IPS-20b (cell line): ENCODE results near the gene TRIM32.

Experiments
- H3K27ac ChIP-seq: one replicate; pipeline ENCODE4 v1.5.1; 2013; ENCODE audit warnings: low read length
- H3K27me3 ChIP-seq: 2 replicates; pipeline ENCODE4 v1.6.1; 2013; ENCODE audit warnings: mild to moderate bottlenecking, low read length, inconsistent platforms; ENCODE audit not compliant: insufficient read depth
- H3K36me3 ChIP-seq: 2 replicates; pipeline ENCODE4 v1.6.1; 2013; ENCODE audit warnings: low read depth, mild to moderate bottlenecking, inconsistent platforms, low read length, moderate library complexity; ENCODE audit not compliant: insufficient read depth
- H3K4me1 ChIP-seq: 2 replicates; pipeline ENCODE4 v1.6.1; 2013; ENCODE audit warnings: mild to moderate bottlenecking, control low read depth, inconsistent platforms, low read length, moderate library complexity; ENCODE audit not compliant: insufficient read depth
- H3K4me3 ChIP-seq: 2 replicates; pipeline ENCODE4 v1.5.1; 2013; ENCODE audit warnings: mild to moderate bottlenecking, low read length, inconsistent platforms
- H3K9ac ChIP-seq: 2 replicates; pipeline ENCODE4 v1.6.1; 2013; ENCODE audit warnings: low read depth, mild to moderate bottlenecking, inconsistent platforms, low read length, moderate library complexity
- H3K9me3 ChIP-seq: 2 replicates; pipeline ENCODE4 v1.6.1; 2013; ENCODE audit warnings: mild to moderate bottlenecking, low read depth, low read length, inconsistent platforms; ENCODE audit not compliant: insufficient read depth

The TRIM32 gene

DNA sequence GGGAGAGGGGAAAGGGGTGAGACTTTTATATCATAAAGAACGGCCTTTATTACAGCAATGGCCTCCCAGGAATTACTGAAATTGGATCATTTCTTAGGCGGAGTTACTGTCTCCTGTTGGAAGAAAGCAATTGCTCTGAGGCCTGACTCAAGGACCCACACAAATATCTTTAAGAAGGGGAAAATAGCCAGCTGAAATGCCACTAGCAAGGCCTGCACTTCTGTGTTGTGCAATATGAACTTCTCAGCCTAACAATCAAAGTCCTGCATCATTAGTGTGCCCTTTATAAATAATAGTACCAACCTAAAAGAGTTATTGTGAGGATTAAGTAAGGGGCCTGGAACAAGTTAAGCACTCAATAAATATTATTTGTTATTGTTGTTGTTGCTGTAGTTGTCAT lies 30.1 kb upstream of the TRIM32 start:
- no peak overlapping the region for H3K9ac ChIP-seq
- no peaks in the 10 kb centered on the region for H3K27me3 ChIP-seq
- no peak overlapping the region for H3K27ac ChIP-seq
- no peaks in the 10 kb centered on the region for H3K9me3 ChIP-seq
- H3K4me1 ChIP-seq = peaks cover 4% of the 10 kb centered on the region; the same call in 1 of the 2 replicates
- H3K36me3 ChIP-seq = no peaks in the 10 kb centered on the region
- no peak overlapping the region for H3K4me3 ChIP-seq

DNA sequence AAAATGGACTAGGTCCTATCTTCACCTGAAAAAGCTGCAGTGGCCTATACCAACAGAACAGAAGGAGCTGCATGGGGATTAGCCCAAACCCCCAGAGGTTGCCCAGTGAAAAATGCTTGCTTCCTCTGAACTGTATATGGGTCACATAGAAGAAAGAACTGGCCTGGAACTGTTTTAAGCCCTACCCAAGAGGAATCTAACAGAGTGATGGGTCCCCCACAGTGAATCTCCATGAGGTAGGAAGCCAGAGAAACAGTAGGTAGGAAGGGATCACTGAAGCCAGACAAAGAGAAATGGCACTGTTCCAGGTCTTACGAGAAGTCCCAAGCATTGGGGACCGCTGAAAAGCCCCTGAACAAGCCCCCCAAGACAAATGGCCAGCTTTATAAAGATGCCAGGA lies 28.8 kb upstream of the TRIM32 start:
- H3K9me3 ChIP-seq = no peaks in the 10 kb centered on the region
- no peak overlapping the region for H3K27ac ChIP-seq
- peaks cover 4% of the 10 kb centered on the region; the same call in 1 of the 2 replicates for H3K4me1 ChIP-seq
- no peak overlapping the region for H3K9ac ChIP-seq
- no peaks in the 10 kb centered on the region for H3K27me3 ChIP-seq
- H3K36me3 ChIP-seq = no peaks in the 10 kb centered on the region
- no peak overlapping the region for H3K4me3 ChIP-seq

DNA sequence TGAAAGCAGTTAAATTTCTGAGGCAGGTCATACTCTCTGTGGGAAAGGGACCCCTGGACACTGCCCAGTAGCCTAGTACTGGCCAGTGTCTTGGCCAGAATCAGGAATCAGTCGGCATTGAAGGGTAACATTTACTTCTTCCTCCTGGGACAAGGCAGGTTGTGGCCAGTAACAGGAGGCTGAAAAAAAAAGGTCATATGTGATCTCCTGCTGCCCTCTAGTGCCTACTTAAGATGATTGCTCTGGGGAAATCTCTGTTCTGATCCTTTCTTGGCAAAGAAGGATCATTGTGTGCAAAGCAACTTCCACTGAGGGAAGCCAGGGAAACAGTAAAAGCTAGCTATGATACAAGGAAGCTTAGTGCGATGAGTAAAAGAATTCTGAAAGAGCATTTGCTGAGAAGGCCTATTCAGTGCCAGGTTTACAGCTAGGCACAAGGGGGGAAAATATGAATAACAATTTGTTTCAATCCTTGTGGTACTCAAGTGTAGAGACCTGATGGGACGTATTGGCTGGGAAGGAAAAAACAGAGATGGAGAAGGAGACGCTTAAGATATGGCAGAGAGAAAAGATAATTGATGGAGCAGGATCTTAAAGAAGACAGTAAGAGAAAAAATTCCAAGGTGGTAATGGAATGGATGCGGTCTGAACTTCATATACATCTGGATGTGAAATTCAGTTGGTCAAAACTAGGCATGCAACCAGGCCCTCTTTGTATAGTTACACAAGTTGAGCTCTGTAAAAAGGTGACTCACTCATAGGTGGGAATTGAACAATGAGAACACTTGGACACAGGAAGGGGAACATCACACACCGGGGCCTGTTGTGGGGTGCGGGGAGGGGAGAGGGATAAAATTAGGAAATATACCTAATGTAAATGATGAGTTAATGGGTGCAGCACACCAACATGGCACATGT lies 25.8 kb upstream of the TRIM32 start:
- H3K27ac ChIP-seq = no peak overlapping the region
- peaks cover 4% of the 10 kb centered on the region; the same call in 1 of the 2 replicates for H3K4me1 ChIP-seq

DNA sequence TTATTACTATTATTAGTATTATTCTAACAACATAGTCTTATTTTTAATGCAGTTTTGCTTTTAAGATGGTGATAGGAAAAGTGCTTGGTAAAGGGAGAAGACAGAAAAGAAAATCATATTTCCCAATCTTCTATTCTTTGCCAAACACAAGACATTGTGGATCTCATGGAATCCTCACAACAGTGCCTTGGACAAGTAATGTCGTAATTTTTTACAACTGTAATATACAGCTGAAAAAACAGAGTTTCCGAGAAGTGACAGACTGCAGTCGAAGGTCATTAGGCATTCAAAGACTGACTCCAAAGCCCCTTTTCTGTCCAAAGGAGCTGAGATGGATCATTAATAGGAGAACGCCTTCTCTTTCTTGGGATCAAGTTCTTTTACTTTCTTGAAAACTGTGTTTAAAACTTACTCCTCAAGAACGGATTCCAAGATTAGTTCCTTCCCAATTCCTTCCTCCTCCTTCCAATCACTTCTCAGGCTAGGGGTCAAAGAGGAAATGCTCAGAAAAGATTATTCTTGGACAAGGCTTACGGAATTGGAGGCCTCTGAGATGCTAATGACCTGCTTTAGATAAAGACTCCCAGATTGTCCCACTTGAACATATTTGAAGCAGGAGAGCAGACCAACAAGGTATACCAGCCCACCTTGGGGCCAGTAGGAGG lies 24.3 kb upstream of the TRIM32 start:
- Histone ChIP-seq H3K9ac (no peak overlapping the region), H3K4me3 (no peak overlapping the region), H3K4me1 (peaks cover 4% of the 10 kb centered on the region; the same call in 1 of the 2 replicates), H3K9me3 (no peaks in the 10 kb centered on the region), H3K36me3 (no peaks in the 10 kb centered on the region), H3K27ac (no peak overlapping the region), H3K27me3 (no peaks in the 10 kb centered on the region)

More for the DNA sequence above, 25.8 kb upstream of the TRIM32 start:
- Histone ChIP-seq H3K36me3 (no peaks in the 10 kb centered on the region), H3K9me3 (no peaks in the 10 kb centered on the region), H3K27me3 (no peaks in the 10 kb centered on the region), H3K4me3 (no peak overlapping the region), H3K9ac (no peak overlapping the region)

DNA sequence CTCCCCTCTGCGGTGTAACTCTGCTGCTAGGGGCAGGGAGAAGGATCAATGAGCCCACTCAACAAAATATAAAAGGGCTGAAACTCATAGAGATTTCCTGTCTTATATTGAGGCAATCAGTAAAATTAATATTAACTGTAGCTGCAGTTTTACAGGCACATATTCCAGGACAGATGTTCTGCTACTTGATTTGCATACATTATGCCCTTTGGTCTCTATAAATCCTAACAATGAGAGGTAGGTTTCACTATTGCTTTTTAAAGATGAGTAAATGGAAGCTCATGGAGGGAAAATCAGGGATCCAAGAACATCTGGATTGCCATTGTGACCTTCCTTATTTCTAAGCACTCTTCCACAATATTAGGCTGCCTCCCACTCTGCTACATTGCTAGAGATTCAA lies 23.5 kb upstream of the TRIM32 start:
- H3K9ac ChIP-seq = no peak overlapping the region
- no peaks in the 10 kb centered on the region for H3K9me3 ChIP-seq
- H3K36me3 ChIP-seq = no peaks in the 10 kb centered on the region
- no peak overlapping the region for H3K4me3 ChIP-seq
- no peak overlapping the region for H3K27ac ChIP-seq
- H3K27me3 ChIP-seq = no peaks in the 10 kb centered on the region
- H3K4me1 ChIP-seq = no peaks in the 10 kb centered on the region; the same call in 1 of the 2 replicates

DNA sequence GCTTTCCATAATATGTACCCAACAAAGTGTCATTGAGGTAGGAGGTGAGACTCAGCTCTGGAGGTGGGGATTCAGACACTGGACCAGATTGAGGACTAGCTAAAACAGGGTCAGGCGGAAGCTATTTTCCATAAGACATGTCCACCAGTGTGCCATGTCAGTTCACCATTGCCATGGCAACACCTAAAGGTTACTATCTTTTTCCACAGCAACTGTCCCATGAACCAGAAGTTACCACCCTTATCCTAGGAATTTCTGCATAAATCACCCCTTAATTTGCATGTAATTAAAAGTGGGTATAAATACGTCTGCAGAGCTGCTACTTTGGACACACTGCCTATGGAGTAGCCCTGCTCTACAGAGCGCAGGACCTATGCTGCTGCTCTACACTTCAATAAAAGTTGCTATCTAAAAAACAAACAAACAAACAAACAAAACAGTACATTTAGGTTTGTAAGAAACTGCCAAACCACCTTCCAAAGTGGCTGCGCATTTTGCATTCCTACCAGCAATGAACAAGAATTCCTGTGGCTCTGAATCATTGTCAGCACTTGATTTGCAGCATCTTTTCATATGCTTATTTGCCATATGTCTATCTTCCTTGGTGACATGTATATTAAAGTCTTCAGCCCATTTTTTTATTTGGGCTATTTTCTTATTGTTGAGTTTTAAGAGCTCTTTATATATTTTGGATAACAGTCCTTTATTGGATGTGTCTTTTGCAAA lies 18.0 kb upstream of the TRIM32 start:
- no peaks in the 10 kb centered on the region for H3K4me1 ChIP-seq
- H3K27ac ChIP-seq = no peak overlapping the region

DNA sequence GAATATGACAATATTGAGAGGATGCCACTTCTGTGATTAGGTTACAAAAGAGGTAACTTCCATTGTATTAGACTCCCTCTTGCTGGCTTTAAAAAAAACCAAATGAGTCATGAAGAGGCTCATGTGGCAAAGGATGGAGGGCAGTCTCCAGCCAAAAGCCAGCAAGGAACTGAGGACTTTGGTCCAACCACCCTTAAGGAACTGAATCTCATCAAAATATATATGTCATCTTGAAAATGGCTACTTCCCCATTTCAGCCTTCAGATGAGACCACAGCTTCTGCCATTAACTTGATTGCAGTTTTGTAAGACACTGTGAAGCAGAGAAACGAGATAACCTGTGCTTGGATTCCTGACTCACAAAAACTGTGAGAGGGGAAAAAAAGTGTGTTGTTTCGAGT lies 15.5 kb upstream of the TRIM32 start:
- Histone ChIP-seq H3K9me3 (peaks cover 38% of the 10 kb centered on the region), H3K4me1 (no peaks in the 10 kb centered on the region)

More for the DNA sequence above, 18.0 kb upstream of the TRIM32 start:
- Histone ChIP-seq H3K27me3 (no peaks in the 10 kb centered on the region), H3K9ac (no peak overlapping the region), H3K9me3 (peaks cover 28% of the 10 kb centered on the region), H3K4me3 (no peak overlapping the region), H3K36me3 (no peaks in the 10 kb centered on the region)

DNA sequence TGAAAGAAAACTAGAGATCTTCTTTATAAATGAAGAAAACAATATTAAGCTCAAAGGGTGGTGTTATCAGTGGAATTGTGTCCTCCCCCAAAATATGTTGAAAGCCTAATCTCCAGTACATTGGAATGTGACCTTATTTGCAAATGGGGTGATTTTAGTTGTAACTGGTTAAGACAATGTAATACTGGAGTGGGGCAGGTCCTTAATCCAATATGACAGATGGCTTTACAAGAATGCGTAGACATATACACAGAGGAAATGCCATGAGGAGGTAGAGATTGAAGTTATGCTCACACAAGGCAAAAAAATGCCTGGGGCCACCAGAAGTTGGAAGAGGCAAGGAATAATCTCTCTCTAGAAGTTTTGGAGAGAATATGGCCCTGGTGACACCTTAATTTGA lies 13.7 kb upstream of the TRIM32 start:
- Histone ChIP-seq H3K4me3 (no peak overlapping the region), H3K9me3 (peaks cover 38% of the 10 kb centered on the region), H3K27ac (no peak overlapping the region), H3K27me3 (no peaks in the 10 kb centered on the region), H3K36me3 (no peaks in the 10 kb centered on the region), H3K4me1 (no peaks in the 10 kb centered on the region; the same call in 1 of the 2 replicates), H3K9ac (no peak overlapping the region)

More for the DNA sequence above, 15.5 kb upstream of the TRIM32 start:
- H3K9ac ChIP-seq = no peak overlapping the region
- H3K4me3 ChIP-seq = no peak overlapping the region
- no peaks in the 10 kb centered on the region for H3K27me3 ChIP-seq
- H3K27ac ChIP-seq = no peak overlapping the region
- H3K36me3 ChIP-seq = no peaks in the 10 kb centered on the region

DNA sequence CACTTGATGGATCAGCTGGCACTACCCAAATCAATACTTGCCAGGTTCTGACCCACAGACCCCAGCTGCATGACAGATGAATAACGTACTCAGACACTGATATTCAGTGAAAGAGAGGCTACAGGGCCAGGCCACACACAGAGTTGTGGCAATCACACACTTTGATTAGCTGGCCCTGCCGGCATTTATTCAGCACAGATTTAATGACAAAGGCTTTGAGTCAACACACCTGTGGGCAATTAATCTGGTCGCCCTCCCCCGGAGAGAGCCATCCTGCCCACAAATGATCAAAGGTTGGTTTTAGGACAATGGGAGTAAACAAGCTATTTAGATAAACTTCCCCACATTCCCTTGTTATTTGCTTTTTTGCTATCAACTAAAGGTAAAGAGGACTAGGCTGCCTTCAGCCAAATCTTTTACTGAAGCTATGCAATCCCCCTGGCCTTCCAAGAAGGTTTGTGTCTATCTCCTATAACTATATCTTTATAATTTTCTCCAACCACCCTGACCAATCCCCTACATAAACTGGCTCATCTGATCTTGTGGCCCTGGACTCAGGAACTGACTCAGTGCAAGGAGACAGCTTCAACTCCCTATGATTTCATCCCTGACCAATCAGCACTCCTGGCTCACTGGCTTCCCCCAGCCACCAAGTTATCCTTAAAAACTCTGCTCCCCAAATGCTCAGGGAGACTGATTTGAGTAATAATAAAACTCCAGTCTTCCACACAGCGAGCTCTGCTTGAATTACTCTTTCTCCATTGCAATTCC lies 12.7 kb upstream of the TRIM32 start:
- H3K27ac ChIP-seq = no peak overlapping the region
- no peaks in the 10 kb centered on the region for H3K36me3 ChIP-seq
- H3K4me3 ChIP-seq = no peak overlapping the region
- H3K9me3 ChIP-seq = peaks cover 38% of the 10 kb centered on the region
- no peaks in the 10 kb centered on the region for H3K27me3 ChIP-seq
- no peaks in the 10 kb centered on the region; the same call in 1 of the 2 replicates for H3K4me1 ChIP-seq
- no peak overlapping the region for H3K9ac ChIP-seq

DNA sequence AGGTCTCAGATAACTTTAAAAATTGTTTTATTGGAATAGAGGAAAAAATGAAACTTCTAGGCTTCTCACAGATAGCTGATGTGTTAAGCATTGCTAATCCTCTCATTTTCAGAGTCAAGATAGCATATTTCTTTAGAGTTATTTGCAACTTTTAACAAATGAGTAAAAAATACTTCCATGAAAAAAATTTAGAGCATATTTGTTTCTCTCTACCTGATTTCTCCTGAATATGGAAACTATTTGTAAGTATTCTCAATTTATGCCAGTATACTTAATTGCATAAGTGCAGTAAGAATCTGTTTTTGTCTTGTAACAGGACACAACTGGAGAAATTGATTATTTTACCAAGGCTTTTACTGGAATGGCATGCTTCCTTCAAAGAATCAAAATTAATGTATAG lies 3.6 kb upstream of the TRIM32 start:
- H3K36me3 ChIP-seq = no peaks in the 10 kb centered on the region
- no peak overlapping the region for H3K9ac ChIP-seq
- no peak overlapping the region for H3K27ac ChIP-seq
- H3K27me3 ChIP-seq = no peaks in the 10 kb centered on the region
- 0 out of 2 replicates have a peak, but pooled peaks cover 8% of the 10 kb centered on the region for H3K4me1 ChIP-seq
- no peak overlapping the region for H3K4me3 ChIP-seq
- H3K9me3 ChIP-seq = peaks cover 15% of the 10 kb centered on the region

DNA sequence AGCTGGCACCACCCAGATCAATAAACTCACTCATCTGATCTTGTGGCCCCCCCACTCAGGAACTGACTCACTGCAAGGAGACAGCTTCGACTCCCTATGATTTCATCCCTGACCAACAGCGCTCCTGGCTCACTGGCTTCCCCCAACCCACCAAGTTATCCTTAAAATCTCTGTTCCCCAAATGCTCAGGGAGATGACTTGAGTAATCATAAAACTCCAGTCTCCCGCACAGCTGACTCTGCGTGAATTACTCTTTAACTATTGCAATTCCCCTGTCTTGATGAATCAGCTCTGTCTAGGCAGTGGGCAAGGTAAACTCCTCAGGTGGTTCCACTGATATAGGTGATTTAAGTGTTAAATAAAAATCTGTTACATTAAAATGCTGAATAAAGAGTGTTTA lies 1.9 kb upstream of the TRIM32 start:
- Histone ChIP-seq H3K27ac (no peak overlapping the region), H3K27me3 (no peaks in the 10 kb centered on the region), H3K9me3 (peaks cover 15% of the 10 kb centered on the region), H3K9ac (no peak overlapping the region), H3K4me1 (0 out of 2 replicates have a peak, but pooled peaks cover 10% of the 10 kb centered on the region), H3K36me3 (no peaks in the 10 kb centered on the region), H3K4me3 (no peak overlapping the region)
